Kasumi-1 (cell line): ENCODE data around the gene TRIM62.

Experiments used
- DNase-seq, 2 experiments: peaks; one replicate each; lab custom pipeline; 2025; lab: John Stamatoyannopoulos, UW

Gene TRIM62

GRCh38 chr1:33180226-33180910 lies 1.5 kb downstream of the TRIM62 start:
- no peak for DNase-seq

GRCh38 chr1:33178836-33179439 lies 2.9 kb downstream of the TRIM62 start:
- DNase-seq: no peak

- DNase-seq: no peak
Measured at GRCh38 chr1:33177996-33178540, 3.8 kb downstream of the TRIM62 start.

GRCh38 chr1:33176887-33177286 lies 5.0 kb downstream of the TRIM62 start:
- DNase-seq: no peak

- DNase-seq: no peak
Measured at GRCh38 chr1:33176362-33176850, 5.4 kb downstream of the TRIM62 start.

GRCh38 chr1:33175865-33176264 lies 6.0 kb downstream of the TRIM62 start:
- DNase-seq: no peak

GRCh38 chr1:33173091-33173490 lies 8.8 kb downstream of the TRIM62 start:
- no peak for DNase-seq

GRCh38 chr1:33171977-33172813 lies 9.6 kb downstream of the TRIM62 start:
- DNase-seq: no peak

- DNase-seq: no peak
Measured at GRCh38 chr1:33170351-33171274, 11.2 kb downstream of the TRIM62 start.

- DNase-seq: no peak
Measured at GRCh38 chr1:33169290-33170055, 12.4 kb downstream of the TRIM62 start.

- DNase-seq: no peak
Measured at GRCh38 chr1:33168556-33169289, 13.1 kb downstream of the TRIM62 start.

- no peak for DNase-seq
Measured at GRCh38 chr1:33167650-33168447, 14.0 kb downstream of the TRIM62 start.

GRCh38 chr1:33165809-33166208 lies 16.0 kb downstream of the TRIM62 start:
- DNase-seq: no peak

- no peak for DNase-seq
Measured at GRCh38 chr1:33165209-33165608, 16.6 kb downstream of the TRIM62 start.

GRCh38 chr1:33163621-33164519 lies 18.0 kb downstream of the TRIM62 start:
- DNase-seq: no peak

- no peak for DNase-seq
Measured at GRCh38 chr1:33162141-33162540, 19.7 kb downstream of the TRIM62 start.

GRCh38 chr1:33161061-33161681 lies 20.7 kb downstream of the TRIM62 start:
- DNase-seq: no peak

GRCh38 chr1:33159577-33159976 lies 22.3 kb downstream of the TRIM62 start:
- no peak for DNase-seq
